B cell (primary cell): ENCODE data around the gene TCEA3.

ENCODE experiments used
- EZH2 ChIP-seq: IDR thresholded peaks from 2 replicates; pipeline ENCODE4 v1.6.1; 2012; ENCODE audit warnings: borderline replicate concordance, low read depth, mild to moderate bottlenecking, moderate library complexity, low read length; ENCODE audit not compliant: insufficient read depth, poor library complexity, severe bottlenecking
- TF ChIP-seq, protein P1 (sequence below): fragments of 200-600 bp; IDR thresholded peaks from one replicate; pipeline ENCODE4 v1.8.0; 2022; ENCODE audit warnings: antibody characterized with exemption, mild to moderate bottlenecking

DNA sequence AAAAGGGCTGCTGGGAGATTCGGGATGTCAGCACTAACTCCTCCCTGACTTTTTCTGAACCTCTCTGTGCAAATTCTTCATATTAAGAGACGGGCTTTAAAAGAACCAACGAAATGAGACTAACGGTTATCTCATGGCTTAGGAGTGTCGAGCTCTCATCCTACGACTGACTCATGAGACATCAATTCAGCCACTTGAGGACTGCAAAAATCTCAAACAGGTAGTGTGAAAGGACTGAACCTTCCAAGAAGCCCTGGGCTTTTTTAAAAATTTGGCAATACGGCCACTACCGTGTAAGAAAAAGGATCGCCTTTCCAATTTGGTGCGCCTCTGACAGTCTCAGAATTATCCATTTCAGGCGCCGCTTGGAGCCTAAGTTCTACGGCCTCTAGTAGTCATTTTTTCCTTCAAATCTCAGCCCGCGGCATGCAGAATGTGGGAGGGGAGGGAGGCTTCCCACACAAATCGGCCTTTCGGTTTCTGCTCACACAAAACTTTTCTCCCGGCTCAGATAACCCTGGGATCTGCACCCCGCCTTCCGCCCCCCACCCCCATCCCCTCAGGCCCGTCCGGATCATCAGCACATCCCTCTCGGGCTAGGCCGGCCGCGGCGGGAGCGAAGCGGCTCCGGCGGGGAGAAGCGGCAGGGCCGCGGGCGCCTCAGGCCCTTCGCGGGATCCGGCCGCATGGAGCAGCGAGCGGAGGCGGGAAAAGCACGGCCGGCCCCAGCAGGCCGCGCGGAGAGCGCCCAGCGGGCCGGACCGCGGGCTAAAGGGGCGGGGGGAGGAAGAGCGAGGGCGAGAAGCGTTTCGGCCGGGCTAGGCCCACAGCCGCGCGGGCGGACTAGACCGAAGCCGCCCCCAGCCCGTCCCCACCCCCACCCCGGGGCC lies 81.1 kb downstream of the TCEA3 start:
- TF ChIP-seq, protein P1, sequence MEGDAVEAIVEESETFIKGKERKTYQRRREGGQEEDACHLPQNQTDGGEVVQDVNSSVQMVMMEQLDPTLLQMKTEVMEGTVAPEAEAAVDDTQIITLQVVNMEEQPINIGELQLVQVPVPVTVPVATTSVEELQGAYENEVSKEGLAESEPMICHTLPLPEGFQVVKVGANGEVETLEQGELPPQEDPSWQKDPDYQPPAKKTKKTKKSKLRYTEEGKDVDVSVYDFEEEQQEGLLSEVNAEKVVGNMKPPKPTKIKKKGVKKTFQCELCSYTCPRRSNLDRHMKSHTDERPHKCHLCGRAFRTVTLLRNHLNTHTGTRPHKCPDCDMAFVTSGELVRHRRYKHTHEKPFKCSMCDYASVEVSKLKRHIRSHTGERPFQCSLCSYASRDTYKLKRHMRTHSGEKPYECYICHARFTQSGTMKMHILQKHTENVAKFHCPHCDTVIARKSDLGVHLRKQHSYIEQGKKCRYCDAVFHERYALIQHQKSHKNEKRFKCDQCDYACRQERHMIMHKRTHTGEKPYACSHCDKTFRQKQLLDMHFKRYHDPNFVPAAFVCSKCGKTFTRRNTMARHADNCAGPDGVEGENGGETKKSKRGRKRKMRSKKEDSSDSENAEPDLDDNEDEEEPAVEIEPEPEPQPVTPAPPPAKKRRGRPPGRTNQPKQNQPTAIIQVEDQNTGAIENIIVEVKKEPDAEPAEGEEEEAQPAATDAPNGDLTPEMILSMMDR: no peak
- no peak for TF ChIP-seq EZH2
